GM19397 (cell line): Measurements from ENCODE around the gene BABAM2.

Source experiments
- ATAC-seq: cut with Tn5 transposase; IDR thresholded peaks from one replicate; pipeline ENCODE4 v1.9.1; 2021; ENCODE audit warnings: mild to moderate bottlenecking, moderate library complexity; ENCODE audit not compliant: unreplicated experiment

The BABAM2 gene

GRCh38 chr2:27906074-27906473 is 15.5 kb downstream of the BABAM2 start:
- no peak for ATAC-seq

DNA sequence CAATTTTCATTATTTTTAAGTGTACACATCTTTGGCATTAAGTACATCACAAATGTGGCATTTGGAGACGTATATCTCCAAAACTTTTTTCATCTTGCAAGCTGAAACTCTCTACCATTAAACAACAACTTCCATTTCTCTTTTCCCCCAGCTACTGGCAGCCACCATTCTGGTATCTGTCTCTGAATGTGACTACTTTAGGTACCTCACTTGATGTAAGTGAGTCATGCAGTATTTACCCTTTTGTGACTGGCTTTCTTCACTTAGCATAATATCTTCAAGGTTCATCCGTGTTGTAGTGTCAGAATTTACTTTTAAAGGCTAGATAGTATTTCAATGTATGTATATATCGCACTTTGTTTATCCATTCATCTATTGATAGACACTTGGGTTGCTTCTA is 17.0 kb downstream of the BABAM2 start:
- ATAC-seq: no peak

DNA sequence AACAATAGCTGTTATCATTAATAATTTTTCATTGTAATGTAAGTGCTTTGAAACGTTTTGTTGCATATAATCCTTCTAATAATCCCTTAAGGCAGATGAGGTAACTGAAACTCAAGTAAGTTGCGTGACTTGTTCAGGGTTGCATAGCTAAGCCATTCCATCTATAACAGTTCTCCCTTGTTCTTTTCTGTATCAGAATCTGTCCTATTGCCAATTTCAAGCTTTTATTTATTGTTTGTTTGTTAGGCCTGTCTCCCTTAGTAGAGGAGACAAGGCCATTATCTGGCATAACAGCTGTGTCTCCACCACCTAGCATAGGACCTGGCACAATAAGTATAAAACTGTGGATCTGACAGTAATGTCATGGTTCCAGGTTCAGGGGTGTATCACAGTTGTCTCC is 19.4 kb downstream of the BABAM2 start:
- ATAC-seq: no peak

DNA sequence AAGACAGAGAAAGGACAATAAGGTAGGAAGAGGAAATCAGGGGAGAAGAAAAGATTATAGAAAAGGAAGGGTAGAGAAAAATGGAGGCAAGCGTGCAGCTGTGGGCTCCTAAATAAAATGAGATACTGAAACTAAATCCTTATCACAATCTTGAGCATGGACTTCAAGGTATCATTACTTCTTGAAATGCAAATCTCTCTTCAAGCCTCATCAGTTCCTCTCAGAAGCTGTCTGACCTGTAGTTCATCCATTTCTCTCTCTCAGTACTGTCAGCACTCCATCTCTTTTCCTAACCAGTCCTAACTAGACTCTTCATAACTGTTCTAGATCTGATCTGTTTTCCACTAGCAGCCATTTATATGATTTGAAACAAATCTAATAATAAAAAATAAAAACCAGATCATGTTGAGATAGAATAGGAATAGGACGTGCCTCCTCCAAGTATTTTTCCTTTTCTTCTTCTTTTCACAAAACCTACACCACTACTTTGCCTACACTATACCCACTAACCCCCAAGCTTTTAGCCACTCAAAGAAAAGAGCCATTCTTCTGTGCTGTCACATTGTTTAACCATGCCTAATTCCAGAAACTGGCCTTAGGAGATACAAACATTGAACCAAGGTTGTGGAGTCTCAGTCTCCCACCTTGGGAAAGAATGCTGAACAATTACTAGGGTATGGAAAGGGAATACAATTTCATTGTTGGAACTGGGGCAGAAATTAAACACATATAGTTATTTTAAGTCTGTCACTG is 21.1 kb downstream of the BABAM2 start:
- no peak for ATAC-seq

DNA sequence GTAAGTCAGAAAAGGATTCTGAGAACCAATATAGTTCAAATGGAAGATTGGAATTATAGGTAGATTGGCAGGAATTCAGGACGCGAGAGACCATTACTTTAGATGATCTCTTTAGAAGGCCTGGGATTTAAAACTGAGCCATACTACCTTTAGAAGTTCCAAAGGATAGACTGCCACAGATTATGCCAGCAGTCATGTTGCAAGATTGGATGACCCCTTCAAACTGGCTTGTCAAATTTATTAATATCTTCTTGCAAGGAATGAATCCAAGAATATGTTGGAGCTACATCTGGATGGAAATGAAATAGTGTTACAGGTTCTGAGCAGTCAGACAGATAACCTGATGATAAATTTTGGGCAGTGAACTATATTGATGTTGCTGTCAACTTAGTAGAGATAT is 22.0 kb downstream of the BABAM2 start:
- no peak for ATAC-seq

- ATAC-seq: no peak
Measured at GRCh38 chr2:27914041-27914804, 23.7 kb downstream of the BABAM2 start.

GRCh38 chr2:27914805-27915175 is 24.3 kb downstream of the BABAM2 start:
- no peak for ATAC-seq

GRCh38 chr2:27915191-27915590 is 24.7 kb downstream of the BABAM2 start:
- ATAC-seq: no peak

- ATAC-seq: no peak
Measured at GRCh38 chr2:27915874-27916273, 25.3 kb downstream of the BABAM2 start.

DNA sequence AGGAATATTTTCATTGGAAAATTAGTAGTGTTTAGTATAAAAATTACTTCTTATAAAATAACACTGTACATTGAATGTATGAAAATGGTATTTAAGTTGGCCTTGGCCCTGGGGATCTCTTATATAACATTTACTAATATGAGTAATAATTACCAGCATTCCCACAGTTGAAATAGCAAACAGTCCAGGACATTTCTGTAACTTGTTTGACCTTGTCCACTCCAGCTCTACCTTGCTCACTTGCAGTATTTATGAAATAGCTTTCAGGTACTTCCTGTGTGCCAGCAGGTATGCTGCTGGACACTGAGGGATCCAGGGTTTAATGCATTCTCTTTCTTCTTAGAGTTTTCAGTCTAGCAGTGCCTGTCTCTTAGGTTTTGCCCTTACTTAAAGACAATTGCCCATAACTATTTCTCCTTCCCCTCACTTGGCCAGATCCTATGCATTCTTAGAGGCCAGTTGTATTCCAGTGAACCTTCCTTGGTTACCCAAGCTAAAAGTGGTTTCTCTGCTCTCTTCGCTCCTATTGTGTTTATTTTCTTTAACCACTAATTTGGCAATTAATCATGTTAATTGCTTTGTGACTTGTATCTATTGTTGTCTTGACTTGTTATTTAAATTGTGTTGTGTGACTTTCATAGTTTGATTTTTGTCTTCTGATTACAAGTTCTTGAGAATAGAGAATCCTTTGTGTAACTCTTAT is 25.9 kb downstream of the BABAM2 start:
- ATAC-seq: no peak

DNA sequence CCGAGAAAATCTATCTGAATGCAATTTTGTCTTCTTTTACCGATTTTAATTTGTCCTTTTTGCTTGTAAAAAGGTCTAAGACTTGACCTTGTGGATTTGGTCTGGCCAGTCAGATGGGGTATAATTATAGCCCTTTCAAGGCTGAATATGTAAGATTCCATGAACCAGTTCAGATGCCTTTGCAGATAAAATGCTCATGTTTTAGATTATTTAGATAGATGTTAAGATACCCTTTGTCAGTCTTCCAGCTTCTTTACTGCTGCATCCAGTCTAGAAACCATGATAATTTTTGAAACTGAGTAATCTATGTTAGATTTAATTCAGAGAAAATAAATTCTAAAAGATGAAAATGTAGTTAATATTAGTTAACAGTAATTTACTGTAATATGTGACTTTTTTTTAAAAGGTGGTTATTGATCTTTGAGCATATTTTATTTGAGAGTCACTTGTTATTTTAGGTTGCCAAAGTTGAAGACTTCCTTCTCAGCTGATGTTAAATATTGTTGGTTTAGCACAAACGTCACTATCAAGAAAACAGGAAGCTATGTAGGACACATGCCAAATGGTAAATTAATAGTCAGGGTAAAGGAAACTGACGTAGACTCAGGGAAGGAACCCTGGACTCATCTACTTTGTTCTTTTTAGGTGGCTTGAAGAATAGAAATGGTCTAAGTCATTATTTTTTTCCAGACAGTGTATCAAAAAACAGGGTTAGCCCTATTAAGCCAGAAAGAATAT is 29.8 kb downstream of the BABAM2 start:
- ATAC-seq: no peak

DNA sequence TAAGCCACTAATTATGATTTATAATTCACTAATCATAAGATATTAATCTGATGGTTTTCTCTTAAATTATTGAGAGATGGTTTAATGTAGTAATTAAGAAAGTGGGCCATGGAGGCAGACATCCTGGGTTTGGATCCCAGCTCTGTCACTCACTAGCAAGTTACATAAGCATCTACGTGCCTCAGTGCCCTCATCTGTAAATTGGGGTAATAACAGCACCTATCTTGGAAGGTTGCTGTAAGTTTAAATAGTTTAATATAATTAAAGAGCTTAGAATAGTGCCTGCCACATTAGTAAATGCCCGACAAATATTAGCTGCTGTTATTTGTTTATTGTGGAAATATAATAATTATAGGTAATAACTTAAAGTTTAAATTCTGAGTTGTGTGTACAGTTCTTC is 30.9 kb downstream of the BABAM2 start:
- no peak for ATAC-seq

GRCh38 chr2:27921880-27922547 is 31.5 kb downstream of the BABAM2 start:
- no peak for ATAC-seq

DNA sequence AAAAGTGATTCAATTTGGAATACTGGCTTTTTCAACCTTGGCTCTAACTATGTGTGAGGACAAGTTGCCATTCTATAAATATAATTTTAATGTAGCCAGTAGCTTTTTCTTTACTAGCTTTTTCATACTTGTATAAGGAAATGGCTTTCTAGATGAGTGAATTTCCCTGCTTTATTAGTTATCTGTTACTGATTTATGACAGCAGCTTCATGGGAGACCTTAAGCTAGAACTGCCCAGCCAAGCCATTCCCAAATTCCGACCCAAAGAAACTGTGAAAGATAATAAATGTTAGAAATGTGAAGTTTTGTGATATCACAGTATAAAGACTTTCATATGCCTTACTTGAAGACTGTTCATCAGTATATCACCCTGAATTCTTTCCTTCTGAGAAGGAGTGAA is 32.3 kb downstream of the BABAM2 start:
- no peak for ATAC-seq

GRCh38 chr2:27925766-27926472 is 35.4 kb downstream of the BABAM2 start:
- ATAC-seq: no peak

DNA sequence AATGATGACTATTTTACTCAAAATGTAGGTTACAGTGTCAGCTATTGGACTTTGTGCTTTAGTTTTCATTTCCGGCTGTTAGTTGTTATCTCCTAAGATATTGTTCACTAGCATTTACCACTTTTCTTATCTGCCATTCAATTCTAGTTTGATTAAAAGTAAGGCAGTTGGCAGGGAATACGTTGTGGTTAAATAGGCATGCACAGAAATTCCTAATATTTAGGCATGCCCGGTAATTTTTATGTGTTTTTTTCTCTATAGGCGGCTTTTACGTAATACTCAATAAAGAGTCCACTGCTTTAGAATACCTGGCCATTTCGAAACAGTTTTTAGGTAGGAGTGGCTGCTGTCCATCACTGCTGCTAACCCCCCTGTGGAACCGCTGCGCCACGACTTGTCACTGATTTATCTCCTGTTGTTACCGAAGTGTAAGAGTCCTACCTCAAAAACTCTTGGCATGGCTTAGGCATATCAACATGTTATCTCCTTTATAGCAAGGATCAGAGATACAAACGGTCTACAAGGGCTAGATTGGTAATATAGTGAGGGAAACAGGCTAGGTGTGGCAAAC is 39.5 kb downstream of the BABAM2 start:
- no peak for ATAC-seq

GRCh38 chr2:27931361-27931950 is 40.9 kb downstream of the BABAM2 start:
- ATAC-seq: no peak

DNA sequence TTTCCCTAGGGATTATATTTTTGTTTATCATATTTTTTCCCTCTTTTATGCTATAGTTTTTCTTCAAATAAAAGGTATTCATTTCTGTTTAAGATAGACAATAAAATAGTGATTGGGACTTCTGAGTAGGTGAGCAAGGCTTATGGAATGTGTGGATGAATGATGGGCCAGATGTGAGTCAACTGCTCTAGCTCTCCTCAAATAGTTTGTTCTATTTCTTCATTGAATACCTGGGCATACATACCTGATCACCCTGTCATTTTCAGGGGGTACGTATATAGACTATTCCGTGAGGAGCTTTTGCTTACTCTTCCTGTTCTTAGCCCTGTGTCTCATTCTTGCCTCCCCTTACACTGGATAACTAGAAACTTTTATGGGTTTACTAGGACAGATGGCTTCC is 41.9 kb downstream of the BABAM2 start:
- no peak for ATAC-seq

GRCh38 chr2:27935026-27935425 is 44.5 kb downstream of the BABAM2 start:
- no peak for ATAC-seq
